ENCODE data around the gene DBT.

DNA sequence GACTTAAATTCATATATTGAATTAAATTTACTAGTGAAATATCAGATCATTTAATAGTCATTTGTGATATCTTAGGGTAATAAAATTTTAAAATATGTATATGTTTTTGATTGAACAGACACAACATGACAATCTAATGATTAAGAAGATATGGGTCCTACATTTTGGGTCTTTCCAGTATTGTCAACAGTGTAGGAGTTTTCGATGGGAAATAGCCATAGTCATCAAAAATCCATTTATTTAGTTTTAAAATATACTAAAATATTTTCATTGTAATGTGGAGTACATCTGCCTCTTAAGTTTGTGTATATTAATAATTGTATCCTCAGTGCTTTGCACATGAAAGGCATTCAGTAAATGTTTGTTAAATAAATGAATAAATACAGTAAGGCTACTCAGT, 102.7 kb downstream of the DBT start:
- TF ChIP-seq, protein P1, sequence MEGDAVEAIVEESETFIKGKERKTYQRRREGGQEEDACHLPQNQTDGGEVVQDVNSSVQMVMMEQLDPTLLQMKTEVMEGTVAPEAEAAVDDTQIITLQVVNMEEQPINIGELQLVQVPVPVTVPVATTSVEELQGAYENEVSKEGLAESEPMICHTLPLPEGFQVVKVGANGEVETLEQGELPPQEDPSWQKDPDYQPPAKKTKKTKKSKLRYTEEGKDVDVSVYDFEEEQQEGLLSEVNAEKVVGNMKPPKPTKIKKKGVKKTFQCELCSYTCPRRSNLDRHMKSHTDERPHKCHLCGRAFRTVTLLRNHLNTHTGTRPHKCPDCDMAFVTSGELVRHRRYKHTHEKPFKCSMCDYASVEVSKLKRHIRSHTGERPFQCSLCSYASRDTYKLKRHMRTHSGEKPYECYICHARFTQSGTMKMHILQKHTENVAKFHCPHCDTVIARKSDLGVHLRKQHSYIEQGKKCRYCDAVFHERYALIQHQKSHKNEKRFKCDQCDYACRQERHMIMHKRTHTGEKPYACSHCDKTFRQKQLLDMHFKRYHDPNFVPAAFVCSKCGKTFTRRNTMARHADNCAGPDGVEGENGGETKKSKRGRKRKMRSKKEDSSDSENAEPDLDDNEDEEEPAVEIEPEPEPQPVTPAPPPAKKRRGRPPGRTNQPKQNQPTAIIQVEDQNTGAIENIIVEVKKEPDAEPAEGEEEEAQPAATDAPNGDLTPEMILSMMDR (IDR thresholded peaks at IDR 0.05) = no peak
- TF ChIP-seq POLR2A (IDR thresholded peaks at IDR 0.05) (no peak), EP300 (IDR thresholded peaks at IDR 0.05) (no peak)

All from tibial nerve (tissue), 4 donors.